LoVo (cell line): Measurements from ENCODE around the gene PGLYRP2.

Experiments
- DNase-seq: peaks from one replicate; pipeline ENCODE4 v3.0.0-alpha.2; 2016; ENCODE audit warnings: low spot score

The PGLYRP2 gene

GRCh38 chr19:15456441-15456840 is 22.9 kb downstream of the PGLYRP2 start:
- DNase-seq = no peak

GRCh38 chr19:15455996-15456395 is 23.3 kb downstream of the PGLYRP2 start:
- DNase-seq = no peak

- no peak for DNase-seq
Measured at GRCh38 chr19:15453906-15454860, 25.1 kb downstream of the PGLYRP2 start.

- no peak for DNase-seq
Measured at GRCh38 chr19:15453091-15453578, 26.2 kb downstream of the PGLYRP2 start.

- peak; percentile 62 for DNase-seq
Measured at GRCh38 chr19:15452111-15453047, 26.9 kb downstream of the PGLYRP2 start.

- no peak for DNase-seq
Measured at GRCh38 chr19:15450528-15450890, 28.8 kb downstream of the PGLYRP2 start.

- peak; percentile 70 for DNase-seq
Measured at GRCh38 chr19:15449620-15450527, 29.4 kb downstream of the PGLYRP2 start, which contains the start of gene WIZ. WIZ (minus strand) TSS chr19:15449956; CDS start chr19:15448307, 1,649 bp downstream.

- no peak for DNase-seq
Measured at GRCh38 chr19:15448778-15449619, 30.3 kb downstream of the PGLYRP2 start.

GRCh38 chr19:15448044-15448777 is 31.1 kb downstream of the PGLYRP2 start:
- no peak for DNase-seq

- DNase-seq = no peak
Measured at GRCh38 chr19:15447057-15447456, 32.2 kb downstream of the PGLYRP2 start.

GRCh38 chr19:15445807-15446376 is 33.4 kb downstream of the PGLYRP2 start:
- DNase-seq = no peak

- no peak for DNase-seq
Measured at GRCh38 chr19:15445227-15445605, 34.1 kb downstream of the PGLYRP2 start.

- DNase-seq = no peak
Measured at GRCh38 chr19:15444505-15445226, 34.6 kb downstream of the PGLYRP2 start.

GRCh38 chr19:15443838-15444237 is 35.5 kb downstream of the PGLYRP2 start:
- DNase-seq = no peak

- DNase-seq = no peak
Measured at GRCh38 chr19:15443325-15443724, 36.0 kb downstream of the PGLYRP2 start.

GRCh38 chr19:15442142-15442920 is 37.0 kb downstream of the PGLYRP2 start:
- no peak for DNase-seq

- DNase-seq = no peak
Measured at GRCh38 chr19:15441317-15441716, 38.0 kb downstream of the PGLYRP2 start.
